HG03432 (cell line): Measurements from ENCODE around the gene A1CF.

Experiments
- ATAC-seq: cut with Tn5 transposase; IDR thresholded peaks from one replicate; pipeline ENCODE4 v1.9.1; 2021; ENCODE audit warnings: mild to moderate bottlenecking, moderate library complexity; ENCODE audit not compliant: unreplicated experiment

Gene A1CF

DNA sequence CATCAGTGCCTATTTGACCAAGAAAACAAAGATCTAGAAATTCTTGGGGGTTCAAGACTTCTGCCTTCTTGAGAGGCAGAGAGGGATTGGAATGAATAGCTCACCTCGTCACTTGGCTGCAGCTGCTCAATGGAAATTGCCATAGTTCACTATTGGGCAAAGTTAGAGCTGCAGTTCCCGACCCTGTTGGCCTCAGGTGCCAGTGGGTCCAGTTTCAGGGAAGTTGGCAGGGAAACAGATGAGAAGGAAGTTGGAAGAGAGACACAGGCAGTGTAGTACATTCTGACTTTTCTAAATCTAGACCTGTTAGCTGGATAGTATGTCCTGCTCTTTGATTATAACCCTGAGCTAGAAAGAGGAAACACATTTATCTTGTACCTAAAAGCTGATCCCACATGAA is 19.1 kb downstream of the A1CF start:
- ATAC-seq = no peak

DNA sequence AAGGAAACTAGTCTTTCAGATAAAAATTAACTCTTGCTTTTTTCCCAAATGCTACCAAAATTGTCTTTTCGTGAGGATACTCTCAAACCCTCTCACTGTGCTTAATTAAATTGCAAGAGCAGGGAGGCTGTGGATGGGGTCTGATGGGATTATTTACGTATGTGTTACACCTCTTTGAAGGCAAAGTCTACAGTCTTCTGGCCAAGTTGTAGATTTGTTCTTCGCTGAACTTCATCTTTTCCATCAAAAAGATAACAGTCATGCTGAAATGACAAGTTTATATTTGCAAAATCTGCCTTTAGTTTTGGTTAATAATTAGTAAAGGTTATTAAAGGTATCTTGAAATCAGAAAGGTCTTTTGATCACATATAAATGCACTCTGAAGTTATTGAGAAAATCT is 22.7 kb downstream of the A1CF start:
- no peak for ATAC-seq

DNA sequence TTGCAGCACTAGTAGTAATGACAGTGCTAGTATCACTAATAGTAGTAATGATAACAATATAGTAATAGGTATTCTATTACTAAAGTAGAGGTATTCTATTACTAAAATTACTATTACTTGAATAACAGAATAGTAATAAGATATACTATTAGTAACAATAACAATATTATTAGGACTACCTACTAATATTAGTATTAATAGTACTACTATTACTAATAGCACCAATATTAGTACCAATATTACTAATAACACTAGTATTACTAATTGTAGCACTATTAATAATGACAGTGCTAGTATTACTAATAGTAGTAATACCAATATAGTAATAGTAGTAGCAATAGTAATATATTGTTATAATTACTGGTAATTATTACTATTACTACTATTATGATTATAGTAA is 24.1 kb downstream of the A1CF start:
- no peak for ATAC-seq

DNA sequence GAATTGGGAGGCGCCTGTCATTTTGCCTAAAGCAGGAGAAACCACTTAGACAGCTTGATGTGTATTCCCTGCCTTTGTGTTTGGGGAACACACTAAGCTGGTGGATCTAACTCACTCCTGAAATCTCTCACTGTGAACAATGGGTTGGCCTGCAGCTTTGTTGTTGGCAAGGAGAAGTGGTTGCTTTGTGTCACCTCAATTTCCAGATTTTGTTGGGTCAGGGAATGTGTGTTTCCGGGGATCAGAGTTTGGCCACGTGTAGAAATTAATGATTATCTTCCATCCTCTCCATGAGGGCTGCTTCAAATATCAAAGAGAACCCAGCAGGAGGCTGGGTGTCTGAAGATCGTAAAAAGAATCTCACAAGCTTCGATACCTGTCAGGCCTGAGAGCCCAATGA is 27.8 kb downstream of the A1CF start:
- ATAC-seq = no peak

DNA sequence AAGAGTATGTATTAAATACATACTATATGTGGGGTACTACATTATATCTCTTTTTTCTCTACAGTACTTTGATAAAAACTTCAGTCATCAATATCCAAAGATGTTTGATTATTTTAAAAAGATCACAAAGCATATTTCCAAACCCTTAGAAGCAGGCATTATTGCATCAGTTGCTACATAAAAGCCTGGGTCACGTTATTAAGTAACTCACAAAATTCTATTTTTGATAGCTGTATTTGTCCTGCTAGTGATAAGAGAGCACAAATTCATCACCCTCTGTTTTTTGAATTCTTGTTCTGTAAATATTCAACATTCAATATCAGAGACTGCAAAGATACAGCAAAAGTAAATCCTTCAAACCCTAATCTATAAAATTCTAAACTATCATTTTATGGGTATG is 30.0 kb downstream of the A1CF start:
- ATAC-seq = no peak

DNA sequence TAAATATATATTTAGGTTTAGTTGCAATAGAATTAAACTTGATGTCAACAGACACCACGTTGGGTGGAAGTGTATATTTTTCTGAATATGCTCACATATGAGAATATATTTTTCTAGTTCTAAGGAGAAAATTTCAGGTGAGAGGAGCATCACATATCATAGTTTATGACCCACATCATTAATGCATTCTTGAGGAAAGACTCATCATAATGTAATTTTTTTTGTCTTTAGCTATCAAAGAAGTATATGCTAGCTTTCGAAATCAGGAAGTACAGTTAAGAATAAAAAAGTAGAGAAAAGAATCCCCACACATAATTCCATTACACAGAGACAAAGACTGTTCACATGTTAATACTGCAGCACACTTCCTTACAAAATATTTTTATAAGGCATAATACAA is 30.4 kb downstream of the A1CF start:
- no peak for ATAC-seq

DNA sequence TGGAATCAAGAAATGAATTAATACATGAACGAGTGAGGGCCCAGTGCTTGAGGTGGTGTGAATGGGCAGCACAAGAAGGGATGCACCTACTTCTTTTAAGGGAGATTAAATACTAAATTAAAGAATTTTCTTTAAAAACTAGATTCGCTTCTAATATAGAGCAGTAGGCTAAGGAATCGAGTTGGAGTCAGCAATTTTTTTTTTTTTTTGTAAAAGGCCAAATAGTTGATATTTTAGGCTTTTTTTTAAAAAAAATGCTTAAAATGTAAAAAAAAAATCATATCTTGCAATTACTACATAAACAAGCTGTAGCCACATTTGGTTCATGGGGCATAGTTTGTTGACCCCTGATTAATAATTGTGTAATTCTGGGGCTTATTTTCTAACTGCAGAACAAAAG is 31.9 kb downstream of the A1CF start:
- no peak for ATAC-seq

DNA sequence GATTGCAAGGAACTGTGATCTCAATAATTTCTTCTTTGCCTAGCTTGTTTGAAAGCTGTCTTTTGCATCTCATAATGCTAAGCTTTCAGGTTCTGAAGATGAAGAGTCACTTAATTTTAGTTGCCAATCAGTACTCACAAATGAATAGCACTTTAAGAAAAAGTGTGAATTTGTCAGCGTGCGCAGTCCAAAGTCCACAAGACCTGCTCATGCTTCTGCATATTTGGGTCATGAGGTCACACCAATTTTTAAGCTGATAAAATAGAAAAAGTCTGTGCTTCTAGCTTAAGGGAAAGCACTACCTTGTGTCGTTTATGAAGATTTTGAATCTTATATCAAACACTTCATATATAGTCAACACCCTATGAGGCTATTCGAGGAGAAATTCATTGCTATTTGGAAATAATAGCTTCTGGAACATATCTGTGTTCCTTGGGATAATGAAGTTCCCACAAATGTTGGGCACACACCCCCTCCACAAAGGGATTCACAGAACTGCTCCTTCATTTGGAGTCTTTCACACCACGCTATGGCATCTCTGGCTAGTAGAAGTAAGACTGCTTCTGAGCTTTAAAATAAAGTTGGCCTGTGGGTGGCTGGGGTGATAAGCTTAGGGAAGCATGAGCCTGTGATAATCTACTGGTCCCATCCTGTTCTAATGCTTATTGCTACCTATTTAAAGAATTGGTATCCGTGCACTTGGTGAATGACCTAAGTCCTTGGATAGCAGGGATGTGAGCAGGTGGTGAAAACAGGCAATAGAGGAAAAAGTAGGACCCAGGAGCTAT is 33.3 kb downstream of the A1CF start:
- ATAC-seq = no peak

DNA sequence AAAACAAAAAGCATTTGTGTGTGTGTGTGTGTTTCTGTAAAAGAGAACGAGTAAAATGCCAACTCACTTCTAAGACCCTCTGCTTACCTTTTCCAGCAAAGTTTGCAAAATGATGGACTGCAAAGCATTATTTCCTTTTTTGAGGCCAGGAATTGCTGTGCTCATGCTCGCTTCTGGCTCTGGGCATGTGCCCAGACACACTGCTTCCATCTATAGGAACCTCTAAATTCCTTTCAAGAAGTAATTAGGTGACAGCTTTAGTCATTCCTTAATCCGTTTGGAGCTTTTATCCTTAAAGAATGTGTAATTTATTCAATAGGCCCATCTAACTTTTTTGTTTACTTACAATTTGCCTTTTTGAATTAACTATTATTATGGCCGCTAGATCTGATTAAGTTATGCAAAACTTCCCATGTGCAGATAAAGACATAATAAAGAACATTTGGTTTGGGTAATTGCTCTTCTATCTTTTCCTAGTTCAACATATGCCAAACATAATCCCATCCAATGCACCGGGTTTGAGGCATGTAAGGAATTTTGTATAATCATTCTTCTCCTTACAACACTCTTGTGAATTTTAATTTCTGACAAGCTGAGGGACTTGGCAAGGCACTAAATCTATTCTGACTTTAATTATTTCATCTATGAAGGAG is 34.7 kb downstream of the A1CF start:
- no peak for ATAC-seq

DNA sequence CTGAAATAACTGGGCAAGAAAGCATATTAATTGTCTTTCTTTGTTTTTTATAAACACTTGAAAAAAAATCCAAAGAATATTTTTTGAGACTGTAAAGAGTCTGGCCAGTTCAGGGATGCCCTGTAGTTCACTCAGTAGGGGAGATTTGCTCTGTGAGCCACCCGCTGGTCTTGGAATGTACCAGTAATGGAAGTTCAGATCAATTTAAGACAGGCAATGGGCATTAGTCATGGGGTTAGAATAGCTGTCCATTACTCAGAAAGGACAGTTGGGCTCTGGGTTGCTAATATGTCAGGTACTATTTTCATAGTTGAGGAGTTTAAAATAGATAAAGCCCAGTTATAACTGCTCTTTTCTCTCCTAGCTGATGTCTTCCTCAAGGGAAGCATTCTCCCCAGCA is 38.7 kb downstream of the A1CF start:
- ATAC-seq = no peak

DNA sequence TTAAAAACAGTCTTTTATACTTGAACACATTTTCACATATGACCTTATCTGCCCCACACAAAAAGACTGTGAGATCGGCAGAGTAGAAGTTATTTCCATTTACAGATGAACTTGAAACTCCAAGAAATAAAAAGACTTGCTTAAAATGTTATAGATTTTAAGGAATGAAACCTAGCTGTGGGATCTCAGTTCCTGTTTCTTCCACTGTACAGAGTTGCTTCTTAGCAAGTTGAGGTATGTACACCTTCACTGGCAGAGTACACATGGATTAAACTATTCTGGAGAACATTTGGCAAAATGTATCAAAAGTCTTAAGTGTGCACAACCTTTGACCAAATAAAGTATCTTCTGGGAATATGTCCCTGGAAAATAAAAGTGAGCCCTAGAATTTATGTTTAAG is 48.3 kb downstream of the A1CF start:
- ATAC-seq = no peak

DNA sequence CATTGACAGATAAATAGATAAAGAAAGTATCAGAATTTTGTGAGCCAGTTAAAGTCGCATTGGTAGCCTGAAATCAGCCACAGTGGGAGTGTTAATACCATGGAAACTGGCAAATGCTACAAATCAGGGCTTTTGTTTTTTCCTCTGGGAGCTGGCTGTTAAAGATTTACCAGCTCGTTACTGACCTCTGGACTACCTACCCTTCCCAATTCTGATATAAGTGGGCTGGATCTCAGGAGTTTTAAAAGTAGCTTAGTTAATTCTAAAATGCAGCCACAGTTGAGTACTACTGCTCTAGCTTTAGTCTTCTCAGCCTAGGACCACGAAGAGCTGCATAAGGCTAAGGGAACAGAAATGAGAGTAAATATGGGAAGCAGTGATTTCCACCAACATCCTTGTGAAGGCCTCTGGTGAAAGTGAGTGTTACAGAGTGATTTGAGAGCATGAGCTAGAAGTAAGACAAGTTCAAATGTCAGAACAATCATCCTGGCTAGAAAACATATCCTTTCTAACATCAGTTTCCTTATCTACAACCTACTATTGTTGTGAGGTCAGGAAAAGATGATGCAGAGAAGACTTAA is 53.2 kb downstream of the A1CF start:
- ATAC-seq = no peak

DNA sequence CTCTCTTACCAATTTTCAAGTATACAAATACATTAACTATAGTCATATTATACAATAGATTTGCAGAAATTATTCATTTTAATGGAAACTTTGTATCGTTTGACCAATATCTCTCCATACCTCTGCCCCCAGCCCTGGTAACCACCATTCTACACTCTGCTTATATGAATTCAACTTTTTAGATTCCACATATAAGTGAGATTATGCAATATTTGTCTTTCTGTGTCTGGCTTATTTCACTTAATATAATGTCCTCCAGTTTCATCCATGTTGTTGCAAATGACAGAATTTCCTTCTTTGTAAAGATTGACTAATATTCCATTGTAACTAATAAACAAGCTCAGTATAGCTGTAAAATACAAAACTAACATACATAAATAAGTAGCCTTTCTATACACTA is 55.4 kb downstream of the A1CF start:
- ATAC-seq = no peak

DNA sequence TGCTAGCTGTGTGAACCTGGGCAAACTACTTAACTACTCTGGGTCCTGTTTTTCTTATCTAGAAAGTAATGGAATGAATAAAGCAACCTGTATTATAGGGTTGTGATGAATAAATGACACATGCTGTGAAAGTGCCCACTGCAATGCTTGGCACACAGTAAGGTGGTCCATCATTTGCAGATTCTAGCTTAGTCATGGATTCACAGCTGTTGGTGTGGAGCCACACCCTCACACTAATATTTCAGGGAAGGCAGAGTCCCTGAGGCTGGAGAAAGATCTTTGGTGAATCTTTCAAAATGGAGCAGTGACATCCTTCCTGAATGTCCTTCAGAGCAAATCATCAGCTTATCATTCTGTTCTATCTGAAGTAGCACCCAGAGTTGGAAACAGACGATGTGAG is 60.6 kb downstream of the A1CF start:
- ATAC-seq = no peak

DNA sequence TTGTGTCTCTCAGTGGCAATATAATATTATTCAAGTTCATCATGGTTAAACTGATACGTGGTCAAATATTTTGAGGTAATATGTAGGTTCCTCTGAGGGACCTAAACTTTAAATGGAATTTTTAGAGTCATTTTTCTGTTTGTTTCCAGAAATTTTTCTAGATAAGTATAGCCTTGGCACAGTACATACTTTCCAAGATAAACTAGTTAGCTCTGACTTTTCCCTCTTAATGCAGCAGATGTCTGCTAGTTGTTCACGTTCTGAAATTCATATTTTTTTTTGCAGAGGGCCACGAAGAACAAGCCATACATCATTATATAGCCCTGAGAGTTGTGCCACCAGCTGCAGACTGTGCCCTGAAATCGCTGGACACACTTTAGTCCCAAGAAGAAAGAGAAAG is 61.6 kb downstream of the A1CF start:
- ATAC-seq = no peak

DNA sequence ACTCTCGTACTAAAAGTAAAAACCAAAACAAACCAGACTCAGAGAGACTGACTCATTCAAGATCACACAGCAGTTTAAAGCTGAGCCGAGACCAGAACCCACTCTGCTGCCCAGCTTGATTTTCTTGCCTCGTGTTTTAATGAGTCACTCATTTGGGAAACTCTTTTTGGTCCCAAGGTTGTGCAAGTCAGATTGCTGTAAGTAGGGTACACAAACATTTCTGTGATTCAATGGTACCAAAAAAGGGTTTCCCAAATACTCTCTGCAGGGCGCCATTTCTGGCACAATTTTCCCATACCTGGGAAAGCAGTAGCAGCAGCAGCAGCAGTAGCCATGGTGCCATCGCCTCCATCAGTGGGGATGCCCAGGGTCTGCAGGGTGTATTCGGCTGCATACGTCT is 75.8 kb downstream of the A1CF start:
- ATAC-seq = no peak

DNA sequence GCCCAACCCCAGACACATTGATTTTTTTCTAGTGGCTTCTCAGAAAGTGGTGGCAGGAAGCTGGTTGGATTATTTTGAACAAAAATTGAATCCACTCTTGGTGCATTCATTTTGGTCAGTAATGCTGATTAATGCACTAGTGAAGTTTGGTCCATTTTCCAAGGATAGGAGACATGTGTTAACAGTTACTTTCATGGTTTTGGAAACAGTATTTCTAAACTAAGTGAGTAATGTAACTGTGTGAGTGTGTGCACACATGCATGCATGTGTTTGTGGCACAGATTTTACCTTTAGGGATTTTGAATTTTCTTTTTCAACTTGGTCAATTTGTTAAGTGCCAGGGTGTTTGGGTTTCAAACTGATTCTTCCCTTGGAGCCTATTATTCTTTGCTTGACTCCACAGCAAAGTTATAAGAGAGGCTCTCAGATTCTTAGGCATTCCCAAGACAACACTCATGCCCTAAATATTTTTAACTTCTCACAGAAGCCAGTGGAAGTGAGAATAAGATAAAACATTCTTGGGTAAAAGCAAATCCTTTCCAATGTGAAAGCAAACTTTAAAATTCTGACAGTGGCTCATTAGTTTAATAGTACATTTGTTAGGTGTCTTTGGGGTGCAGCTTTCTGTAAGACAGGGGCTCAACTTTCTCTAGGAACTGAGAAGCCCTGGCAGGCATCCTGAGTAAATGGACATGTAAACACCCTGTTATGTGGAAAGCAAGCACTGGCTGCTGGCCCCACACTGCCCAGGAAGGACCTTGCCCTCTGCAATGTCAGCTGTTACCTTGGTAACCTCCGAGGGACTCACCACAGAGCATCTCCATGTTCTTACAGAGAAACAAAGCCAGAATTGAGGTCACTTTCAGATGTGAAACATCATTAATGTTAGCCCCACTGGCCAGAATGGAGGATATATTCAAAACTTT is 77.3 kb downstream of the A1CF start:
- ATAC-seq = no peak

DNA sequence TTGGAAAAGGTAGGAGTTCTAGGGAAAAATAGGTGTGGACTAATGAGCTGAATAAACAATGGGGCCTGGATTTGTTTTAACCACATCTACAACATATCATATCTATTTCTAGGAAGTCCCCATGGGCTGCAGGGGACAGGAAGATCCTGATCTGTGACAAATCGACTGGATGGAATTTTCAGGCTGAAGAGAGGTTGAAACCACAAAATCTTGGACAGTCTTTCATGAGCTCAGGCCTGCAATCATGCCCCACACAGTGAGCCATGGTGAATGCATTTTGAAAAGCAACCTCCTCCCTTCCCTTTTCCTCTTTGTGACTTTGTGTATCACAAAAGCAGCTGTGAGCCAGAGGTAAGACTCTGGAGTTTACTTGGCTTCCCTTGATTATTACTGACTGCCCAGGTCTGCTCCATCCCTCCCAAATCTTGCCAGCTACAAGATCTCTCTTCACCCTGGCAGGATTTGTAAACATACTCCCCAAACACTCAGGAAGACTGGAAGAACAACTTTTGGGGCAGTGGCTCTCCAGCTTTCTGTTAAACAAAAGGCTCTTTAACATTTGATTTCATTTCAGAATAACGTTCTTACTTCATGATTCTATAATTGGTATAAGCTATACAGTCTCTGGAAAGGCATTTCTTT is 79.3 kb downstream of the A1CF start:
- ATAC-seq = no peak

DNA sequence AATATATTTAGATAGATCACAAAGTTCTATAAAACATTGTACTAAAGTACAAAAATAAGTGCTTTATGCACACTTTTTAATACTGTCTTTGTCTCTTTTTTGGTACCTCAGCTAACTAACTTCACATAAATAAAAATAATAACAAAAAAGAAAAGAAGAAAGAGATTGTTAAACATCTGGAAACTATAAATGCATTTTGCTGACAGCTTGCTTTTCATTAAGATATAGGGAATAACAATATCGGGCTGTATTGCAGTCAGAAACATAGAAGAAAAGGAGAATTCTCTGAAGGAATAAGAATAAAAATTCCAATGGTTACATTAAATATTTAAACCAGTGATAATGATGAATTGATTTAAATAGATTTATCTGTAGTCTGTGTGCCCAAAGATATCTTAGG is 85.8 kb downstream of the A1CF start:
- no peak for ATAC-seq

DNA sequence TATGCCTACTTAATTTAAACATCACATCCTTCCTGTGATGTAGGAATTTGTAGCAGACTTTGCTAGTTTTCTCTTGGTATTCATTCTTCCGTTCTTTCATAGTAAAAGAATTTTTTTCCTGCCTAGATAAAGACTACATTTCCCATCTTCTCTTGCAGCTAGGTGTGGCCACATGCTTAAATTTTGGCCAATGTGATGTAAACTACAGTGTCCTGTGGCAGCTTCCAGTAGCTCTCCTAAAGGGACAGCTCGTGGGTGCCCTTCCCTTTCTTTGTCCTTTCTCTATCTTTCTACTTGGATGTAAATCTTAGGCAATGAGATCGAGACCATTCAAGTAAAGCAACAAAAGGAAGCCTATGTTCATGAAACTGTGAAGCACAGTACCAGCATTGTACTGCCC is 87.1 kb downstream of the A1CF start:
- no peak for ATAC-seq

DNA sequence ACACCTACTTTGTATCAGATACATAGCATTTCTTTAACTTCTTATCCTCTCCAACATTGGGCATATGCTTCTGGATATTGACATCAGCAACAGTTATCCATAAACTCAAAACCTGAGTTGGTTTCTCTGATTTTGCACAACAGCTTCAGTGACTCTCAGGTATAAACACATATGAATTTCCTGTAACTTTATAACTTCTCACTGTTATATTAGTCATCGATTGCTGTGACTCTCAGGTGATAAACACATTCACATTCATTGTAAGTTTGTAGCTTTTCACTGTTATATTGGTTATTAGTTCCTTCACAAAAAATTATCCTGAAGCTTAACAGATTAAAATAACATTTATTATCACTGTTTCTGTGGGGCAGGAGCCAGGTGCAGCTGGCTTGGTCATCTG is 88.7 kb downstream of the A1CF start:
- no peak for ATAC-seq
